ENCODE data around the gene UBE2U. TPM values are rescaled to one million over a fixed set of nuclear protein-coding genes. Genes with fewer than 3 reads are reported as not detected.
A peak's percentile ranks its signal among the peaks of the same experiment; 100 is the strongest.
"Not testable (repeated sequence)": the region's sequence is repeated elsewhere in the genome, so short reads cannot be mapped to it uniquely, and the experiment has no call there.

UBE2U gene
- total RNA-seq, 1 experiment from 2014 or later = not detected

- no peak for DNase-seq
- Histone ChIP-seq H3K27me3 (no peaks in the 10 kb centered on the region; the same call in 1 of the 2 replicates), H3K9me3 (no peaks in the 10 kb centered on the region), H3K36me3 (no peaks in the 10 kb centered on the region), H3K4me3 (no peak overlapping the region)
These were observed 43.0 kb downstream of the UBE2U start for GRCh38 chr1:64246294-64246917.

GRCh38 chr1:64248065-64248464, 44.6 kb downstream of the UBE2U start:
- no peaks in the 10 kb centered on the region; the same call in 1 of the 2 replicates for H3K27me3 ChIP-seq
- H3K36me3 ChIP-seq = no peaks in the 10 kb centered on the region
- H3K4me3 ChIP-seq = no peak overlapping the region
- DNase-seq = no peak
- H3K9me3 ChIP-seq = no peaks in the 10 kb centered on the region

- not testable (repeated sequence) for DNase-seq, H3K27me3 ChIP-seq, H3K36me3 ChIP-seq, H3K4me3 ChIP-seq, H3K9me3 ChIP-seq
These were observed 47.0 kb downstream of the UBE2U start for GRCh38 chr1:64250472-64250871.

- Histone ChIP-seq H3K36me3 (no peaks in the 10 kb centered on the region), H3K27me3 (peaks cover 2% of the 10 kb centered on the region), H3K4me3 (no peak overlapping the region), H3K9me3 (peaks cover 6% of the 10 kb centered on the region)
- no peak for DNase-seq
These were observed 48.5 kb downstream of the UBE2U start for GRCh38 chr1:64251971-64252370.

- not testable (repeated sequence) for H3K9me3 ChIP-seq, H3K27me3 ChIP-seq, DNase-seq, H3K4me3 ChIP-seq, H3K36me3 ChIP-seq
These were observed 53.8 kb downstream of the UBE2U start for GRCh38 chr1:64257233-64257632.

- H3K27me3 ChIP-seq, DNase-seq, H3K36me3 ChIP-seq, H3K9me3 ChIP-seq, H3K4me3 ChIP-seq: not testable (repeated sequence)
These were observed 55.0 kb downstream of the UBE2U start for GRCh38 chr1:64258444-64258843.

GRCh38 chr1:64263335-64263734, 59.9 kb downstream of the UBE2U start:
- no peak for DNase-seq
- H3K9me3 ChIP-seq = no peaks in the 10 kb centered on the region
- H3K4me3 ChIP-seq = no peak overlapping the region
- no peaks in the 10 kb centered on the region for H3K36me3 ChIP-seq
- H3K27me3 ChIP-seq = no peaks in the 10 kb centered on the region

GRCh38 chr1:64263856-64264255, 60.4 kb downstream of the UBE2U start:
- Histone ChIP-seq H3K4me3 (no peak overlapping the region), H3K36me3 (no peaks in the 10 kb centered on the region), H3K27me3 (no peaks in the 10 kb centered on the region), H3K9me3 (no peaks in the 10 kb centered on the region)
- no peak for DNase-seq

GRCh38 chr1:64265141-64265540, 61.7 kb downstream of the UBE2U start:
- no peak for DNase-seq
- Histone ChIP-seq H3K36me3 (no peaks in the 10 kb centered on the region), H3K9me3 (no peaks in the 10 kb centered on the region), H3K27me3 (no peaks in the 10 kb centered on the region), H3K4me3 (no peak overlapping the region)

- no peak for DNase-seq
- H3K27me3 ChIP-seq = no peaks in the 10 kb centered on the region
- no peaks in the 10 kb centered on the region for H3K9me3 ChIP-seq
- H3K36me3 ChIP-seq = no peaks in the 10 kb centered on the region
- no peak overlapping the region for H3K4me3 ChIP-seq
These were observed 63.6 kb downstream of the UBE2U start for GRCh38 chr1:64266991-64267390.

GRCh38 chr1:64268653-64269557, 65.5 kb downstream of the UBE2U start:
- Histone ChIP-seq H3K36me3 (no peaks in the 10 kb centered on the region), H3K9me3 (no peaks in the 10 kb centered on the region), H3K4me3 (no peak overlapping the region), H3K27me3 (no peaks in the 10 kb centered on the region)
- peak; percentile 59 for DNase-seq

GRCh38 chr1:64269558-64269884, 66.1 kb downstream of the UBE2U start:
- no peak for DNase-seq
- no peaks in the 10 kb centered on the region for H3K9me3 ChIP-seq

GRCh38 chr1:64280001-64280400, 76.6 kb downstream of the UBE2U start:
- no peak for DNase-seq
- Histone ChIP-seq H3K27me3 (no peaks in the 10 kb centered on the region), H3K36me3 (no peaks in the 10 kb centered on the region), H3K9me3 (no peaks in the 10 kb centered on the region), H3K4me3 (no peak overlapping the region)

More at GRCh38 chr1:64269558-64269884, 66.1 kb downstream of the UBE2U start:
- Histone ChIP-seq H3K27me3 (no peaks in the 10 kb centered on the region), H3K36me3 (no peaks in the 10 kb centered on the region), H3K4me3 (no peak overlapping the region)

- Histone ChIP-seq H3K27me3 (no peaks in the 10 kb centered on the region), H3K36me3 (no peaks in the 10 kb centered on the region), H3K4me3 (no peak overlapping the region), H3K9me3 (no peaks in the 10 kb centered on the region)
- no peak for DNase-seq
These were observed 78.9 kb downstream of the UBE2U start for GRCh38 chr1:64282351-64282750.

GRCh38 chr1:64287071-64287470, 83.6 kb downstream of the UBE2U start:
- no peaks in the 10 kb centered on the region for H3K27me3 ChIP-seq
- H3K36me3 ChIP-seq = no peaks in the 10 kb centered on the region
- DNase-seq = no peak
- H3K4me3 ChIP-seq = no peak overlapping the region
- H3K9me3 ChIP-seq = no peaks in the 10 kb centered on the region; the same call in 1 of the 2 replicates

- Histone ChIP-seq H3K9me3 (no peaks in the 10 kb centered on the region; the same call in 1 of the 2 replicates), H3K4me3 (no peak overlapping the region)
- DNase-seq = no peak
These were observed 87.0 kb downstream of the UBE2U start for GRCh38 chr1:64290420-64290819.

GRCh38 chr1:64291931-64292330, 88.5 kb downstream of the UBE2U start:
- no peaks in the 10 kb centered on the region for H3K27me3 ChIP-seq
- no peaks in the 10 kb centered on the region; the same call in 1 of the 2 replicates for H3K9me3 ChIP-seq
- DNase-seq = no peak
- H3K36me3 ChIP-seq = no peaks in the 10 kb centered on the region
- H3K4me3 ChIP-seq = no peak overlapping the region

More at GRCh38 chr1:64290420-64290819, 87.0 kb downstream of the UBE2U start:
- Histone ChIP-seq H3K36me3 (no peaks in the 10 kb centered on the region), H3K27me3 (no peaks in the 10 kb centered on the region)

- no peaks in the 10 kb centered on the region; the same call in 1 of the 2 replicates for H3K9me3 ChIP-seq
- H3K27me3 ChIP-seq = no peaks in the 10 kb centered on the region
- H3K4me3 ChIP-seq = no peak overlapping the region
- H3K36me3 ChIP-seq = no peaks in the 10 kb centered on the region
- DNase-seq = no peak
These were observed 89.0 kb downstream of the UBE2U start for GRCh38 chr1:64292399-64292798.

Data from MG63 (cell line).